ENCODE measurements around the gene CNTNAP2. TPM values are rescaled to one million over a fixed set of nuclear protein-coding genes. Genes with fewer than 3 reads are reported as not detected.

Gene CNTNAP2
- total and polyA plus RNA-seq, 9 of the 15 experiments (the other 6 are each of a cell fraction or from before 2014, with no cell fraction given), result 0.04 to 0.62 (median 0.09) TPM; not detected in 4

DNA sequence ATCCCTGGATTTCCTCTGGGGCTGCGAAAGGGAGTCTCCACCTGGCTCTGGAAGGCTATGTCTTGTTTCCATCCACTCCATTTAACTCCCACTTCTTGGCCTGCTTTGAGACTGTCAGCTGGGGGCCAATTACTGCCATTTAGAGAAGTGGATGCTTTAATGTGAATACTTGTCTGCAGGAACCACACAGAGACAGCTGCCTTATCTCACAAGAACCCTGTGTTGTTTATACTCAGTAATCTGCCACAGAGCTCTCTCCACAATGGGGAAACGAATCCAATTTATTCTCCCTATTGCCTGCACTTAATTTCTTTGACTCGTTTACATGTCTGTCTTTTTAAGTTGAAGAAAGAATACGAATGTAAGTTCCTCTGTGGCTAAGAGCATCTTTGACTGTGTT, 1687.0 kb downstream of the CNTNAP2 start:
- H3K36me3 ChIP-seq (ENCODE audit: control insufficient read depth, insufficient read depth, low read length), result no peaks in the 10 kb centered on the region
- H3K9ac ChIP-seq (ENCODE audit: insufficient read depth in 1 of 2, low read depth in 2 of 2, low read length in 2 of 2), result no peak overlapping the region
- no peak overlapping the region for H3K4me3 ChIP-seq
- no peaks in the 10 kb centered on the region for H3K79me2 ChIP-seq (ENCODE audit: control insufficient read depth, insufficient read depth, low read length)
- TF ChIP-seq EGR1 (conservative IDR thresholded peaks at IDR 0.05), result no peak
- 1% methylated on average over 4 of the region's 4 CpGs for WGBS (ENCODE audit: insufficient coverage, low coverage, missing lambda C conversion rate)
- no peak for FAIRE-seq
- CTCF ChIA-PET (ENCODE audit: low intra/inter-chr PET ratio), result no interaction called here
- no peaks in the 10 kb centered on the region for H3K4me1 ChIP-seq (replicated peaks in 1 of 2; ENCODE audit: control insufficient read depth in 2 of 2, insufficient read depth in 2 of 2, low read length in 2 of 2)
- POLR2A ChIA-PET, result no interaction called here
- H2AFZ ChIP-seq (ENCODE audit: low read depth, low read length), result no peak overlapping the region
- BruUV-seq (replicated peaks), result no TSS peak
- DNase-seq (ENCODE audit: extremely low read depth in 1 of 4, low spot score in 3 of 4), result no peak
- no peak overlapping the region for H3K27ac ChIP-seq (ENCODE audit: extremely low read depth, low read depth, low read length)
- no peaks in the 10 kb centered on the region for H3K27me3 ChIP-seq (ENCODE audit: control insufficient read depth in 2 of 2, insufficient read depth in 2 of 2, low read length in 2 of 2)
- intact Hi-C loops (cut with micrococcal nuclease), result no loop called here
- H3K9me1 ChIP-seq (ENCODE audit: control insufficient read depth, insufficient read depth, low read length), result no peaks in the 10 kb centered on the region
- no peak overlapping the region for H3K4me2 ChIP-seq (ENCODE audit: insufficient read depth, low read length)
- peaks cover 2% of the 10 kb centered on the region for H3K9me3 ChIP-seq (replicated peaks; ENCODE audit: control insufficient read depth, insufficient read depth, low read depth, low read length)
- no peaks in the 10 kb centered on the region for H4K20me1 ChIP-seq (replicated peaks; ENCODE audit: control insufficient read depth, insufficient read depth, low read length)
- ATAC-seq, result no peak
- in situ Hi-C loops (cut with MboI), result no loop called here

DNA sequence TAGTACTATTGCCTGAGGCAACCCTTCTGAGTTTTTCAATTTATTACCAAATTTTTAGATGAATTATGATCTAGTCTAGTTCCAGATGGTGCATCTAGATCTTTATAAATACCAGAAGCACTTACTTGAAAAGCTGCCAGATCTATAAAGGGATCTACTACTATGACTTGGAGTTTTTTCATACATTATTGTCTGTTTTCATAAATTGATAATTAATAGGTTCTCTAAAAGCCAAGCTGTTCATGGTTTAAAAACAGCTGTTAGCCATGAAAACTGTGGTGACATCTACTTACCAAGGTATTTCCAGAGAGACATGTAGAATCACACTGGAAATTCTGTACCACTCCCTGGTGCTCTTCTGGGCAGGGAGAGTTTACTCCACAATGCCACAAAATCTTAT, 1687.4 kb downstream of the CNTNAP2 start:
- Histone ChIP-seq H3K9ac (ENCODE audit: insufficient read depth in 1 of 2, low read depth in 2 of 2, low read length in 2 of 2) (no peak overlapping the region), H3K4me2 (ENCODE audit: insufficient read depth, low read length) (no peak overlapping the region), H3K4me1 (replicated peaks in 1 of 2; ENCODE audit: control insufficient read depth in 2 of 2, insufficient read depth in 2 of 2, low read length in 2 of 2) (no peaks in the 10 kb centered on the region), H3K9me1 (ENCODE audit: control insufficient read depth, insufficient read depth, low read length) (no peaks in the 10 kb centered on the region), H3K4me3 (no peak overlapping the region), H3K27me3 (ENCODE audit: control insufficient read depth in 2 of 2, insufficient read depth in 2 of 2, low read length in 2 of 2) (no peaks in the 10 kb centered on the region), H3K9me3 (replicated peaks; ENCODE audit: control insufficient read depth, insufficient read depth, low read depth, low read length) (peaks cover 2% of the 10 kb centered on the region), H2AFZ (ENCODE audit: low read depth, low read length) (no peak overlapping the region), H3K27ac (ENCODE audit: extremely low read depth, low read depth, low read length) (no peak overlapping the region), H3K36me3 (ENCODE audit: control insufficient read depth, insufficient read depth, low read length) (no peaks in the 10 kb centered on the region), H4K20me1 (replicated peaks; ENCODE audit: control insufficient read depth, insufficient read depth, low read length) (no peaks in the 10 kb centered on the region), H3K79me2 (ENCODE audit: control insufficient read depth, insufficient read depth, low read length) (no peaks in the 10 kb centered on the region)
- TF ChIP-seq LEF1 (IDR thresholded peaks at IDR 0.05), result no peak
- no peak for TF ChIP-seq CHD1 (IDR thresholded peaks at IDR 0.05; ENCODE audit: low read length)
- TF ChIP-seq ZNF395 (CRISPR knock-in tag; IDR thresholded peaks at IDR 0.05), result no peak
- no peak for TF ChIP-seq ZNF239 (CRISPR knock-in tag; IDR thresholded peaks at IDR 0.05)
- TF ChIP-seq RBBP5 (IDR thresholded peaks at IDR 0.05; ENCODE audit: borderline replicate concordance, insufficient read depth, low read length, poor library complexity, severe bottlenecking), result no peak
- no peak for TF ChIP-seq ZNF431 (CRISPR knock-in tag; IDR thresholded peaks at IDR 0.05)
- TF ChIP-seq MCM2 (IDR thresholded peaks at IDR 0.05; ENCODE audit: low read depth), result no peak
- no peak for TF ChIP-seq MED1 (CRISPR knock-in tag; IDR thresholded peaks at IDR 0.05; ENCODE audit: borderline replicate concordance)
- TF ChIP-seq, protein P1, sequence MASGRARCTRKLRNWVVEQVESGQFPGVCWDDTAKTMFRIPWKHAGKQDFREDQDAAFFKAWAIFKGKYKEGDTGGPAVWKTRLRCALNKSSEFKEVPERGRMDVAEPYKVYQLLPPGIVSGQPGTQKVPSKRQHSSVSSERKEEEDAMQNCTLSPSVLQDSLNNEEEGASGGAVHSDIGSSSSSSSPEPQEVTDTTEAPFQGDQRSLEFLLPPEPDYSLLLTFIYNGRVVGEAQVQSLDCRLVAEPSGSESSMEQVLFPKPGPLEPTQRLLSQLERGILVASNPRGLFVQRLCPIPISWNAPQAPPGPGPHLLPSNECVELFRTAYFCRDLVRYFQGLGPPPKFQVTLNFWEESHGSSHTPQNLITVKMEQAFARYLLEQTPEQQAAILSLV (tag; IDR thresholded peaks at IDR 0.05), result no peak
- no peak for TF ChIP-seq RCOR1 (IDR thresholded peaks at IDR 0.05; ENCODE audit: borderline replicate concordance in 1 of 2, low read depth in 2 of 2, low read length in 2 of 2)
- TF ChIP-seq SMAD1 (IDR thresholded peaks at IDR 0.05; ENCODE audit: low read depth, low read length, partially characterized antibody), result no peak
- TF ChIP-seq ELK3 (CRISPR knock-in tag; IDR thresholded peaks at IDR 0.05), result no peak
- no peak for TF ChIP-seq KLF6 (CRISPR knock-in tag; IDR thresholded peaks at IDR 0.05; ENCODE audit: borderline replicate concordance)
- TF ChIP-seq PHTF2 (CRISPR knock-in tag; IDR thresholded peaks at IDR 0.05), result no peak
- POLR2A ChIA-PET, result no interaction called here
- in situ Hi-C loops (cut with MboI) (no loop called here), intact Hi-C loops (cut with micrococcal nuclease) (no loop called here)
- BruUV-seq (replicated peaks), result no TSS peak
- no peak for ATAC-seq
- FAIRE-seq, result no peak
- no peak for DNase-seq (ENCODE audit: extremely low read depth in 1 of 4, low spot score in 3 of 4)
- CTCF ChIA-PET (ENCODE audit: low intra/inter-chr PET ratio), result no interaction called here
